Fibroblast of lung (primary cell): Measurements from ENCODE around the gene REXO2. TPM values are rescaled to one million over a fixed set of nuclear protein-coding genes. Genes with fewer than 3 reads are reported as not detected.
A peak's percentile ranks its signal among the peaks of the same experiment; 100 is the strongest.

Experiments
- DNase-seq, 2 donors: peaks; one replicate each; pipeline versions ENCODE4 v3.0.0 to v3.0.0-alpha.2; 2010; ENCODE audit warnings: low read depth in 2 of 2
- H2AFZ ChIP-seq: 2 replicates; pipeline ENCODE4 v1.5.1; 2012; ENCODE audit warnings: low read length, control low read depth, inconsistent platforms
- H3K27ac ChIP-seq: 2 replicates; pipeline ENCODE4 v1.5.1; 2011; ENCODE audit warnings: low read length, control low read depth; ENCODE audit not compliant: insufficient read depth
- H3K27me3 ChIP-seq: 2 replicates; pipeline ENCODE4 v1.5.1; 2011; ENCODE audit warnings: mild to moderate bottlenecking, low read length; ENCODE audit not compliant: control insufficient read depth, insufficient read depth
- H3K36me3 ChIP-seq: 2 replicates; pipeline ENCODE4 v1.5.1; 2011; ENCODE audit warnings: low read length; ENCODE audit not compliant: control insufficient read depth, insufficient read depth
- H3K4me1 ChIP-seq: 2 replicates; pipeline ENCODE4 v1.5.1; 2011; ENCODE audit warnings: low read length; ENCODE audit not compliant: control insufficient read depth, insufficient read depth; ENCODE audit errors: extremely low read depth
- H3K4me2 ChIP-seq: 2 replicates; pipeline ENCODE4 v1.5.1; 2011; ENCODE audit warnings: low read length, control low read depth; ENCODE audit not compliant: insufficient read depth; ENCODE audit errors: extremely low read depth
- H3K4me3 ChIP-seq, 4 experiments: fragments of 200-600 bp in 1 of 4; sonication (generic) in 1 of 4; replicated peaks in 1 of 4; 2 replicates each; pipeline ENCODE4 v1.5.1; 2011 to 2016; ENCODE audit warnings: low read length in 4 of 4, low read depth in 3 of 4, mild to moderate bottlenecking in 3 of 4, control low read depth in 2 of 4, inconsistent platforms in 1 of 4, mixed read lengths in 1 of 4; ENCODE audit not compliant: insufficient read depth in 1 of 4; ENCODE audit errors: control extremely low read depth in 1 of 4
- H3K79me2 ChIP-seq: 2 replicates; pipeline ENCODE4 v1.5.1; 2012; ENCODE audit warnings: mild to moderate bottlenecking, low read length, inconsistent platforms; ENCODE audit not compliant: control insufficient read depth, insufficient read depth
- H3K9ac ChIP-seq: 2 replicates; pipeline ENCODE4 v1.5.1; 2011; ENCODE audit warnings: mild to moderate bottlenecking, low read length, control low read depth; ENCODE audit not compliant: insufficient read depth
- H3K9me3 ChIP-seq: 2 replicates; pipeline ENCODE4 v1.5.1; 2012; ENCODE audit warnings: low read depth, low read length; ENCODE audit not compliant: control insufficient read depth, insufficient read depth
- H4K20me1 ChIP-seq: 2 replicates; pipeline ENCODE4 v1.5.1; 2011; ENCODE audit warnings: low read length; ENCODE audit not compliant: control insufficient read depth, insufficient read depth; ENCODE audit errors: extremely low read depth
- EZH2 ChIP-seq: IDR thresholded peaks from 2 replicates; pipeline ENCODE4 v1.5.1; 2012; ENCODE audit warnings: low read length, control low read depth, mild to moderate bottlenecking; ENCODE audit errors: missing control alignments
- polyA plus RNA-seq, 2 donors: library from polyadenylated mRNA; depleted of rRNA in 1 of 2; stranded (reverse) in 1 of 2; unstranded in 1 of 2; fragments of >200 nt; gene quantifications; 2 replicates each; pipeline ENCODE4 v1.2.1, GENCODE V29; 2011 to 2012; ENCODE audit warnings: missing spikeins in 1 of 2
- total RNA-seq: library from RNA; depleted of rRNA; stranded (reverse); fragments of >200 nt; gene quantifications from 2 replicates; pipeline ENCODE4 v1.2.1, GENCODE V29; 2014
- TF ChIP-seq, protein P1 (sequence below), 2 donors: IDR thresholded peaks in 1 of 2; conservative IDR thresholded peaks in 1 of 2; 1 replicate in 1 of 2; 2 replicates in 1 of 2; pipeline ENCODE4 v1.5.1; 2011 to 2012; ENCODE audit warnings: low read length in 2 of 2, control low read depth in 1 of 2, inconsistent platforms in 1 of 2, low read depth in 1 of 2, mild to moderate bottlenecking in 1 of 2

REXO2 gene
- total and polyA plus RNA-seq, 2 donors (not counting 1 experiment from before 2014, with no cell fraction given), result 234 to 372 TPM

GRCh38 chr11:114401311-114401710 is 38.0 kb upstream of the REXO2 start:
- peaks cover 2% of the 10 kb centered on the region for H3K36me3 ChIP-seq
- H3K27ac ChIP-seq, result peak overlapping the region; percentile 100
- no peaks in the 10 kb centered on the region for H3K27me3 ChIP-seq
- H2AFZ ChIP-seq, result no peak overlapping the region
- peak overlapping the region; percentile 40 to 96 (median 73) for H3K4me3 ChIP-seq
- H3K4me2 ChIP-seq, result peak overlapping the region; percentile 59
- peaks cover 59% of the 10 kb centered on the region for H3K79me2 ChIP-seq
- H4K20me1 ChIP-seq, result no peaks in the 10 kb centered on the region
- H3K4me1 ChIP-seq, result peaks cover 3% of the 10 kb centered on the region
- DNase-seq, result peak in 1 of 2 donors; percentile 24
- H3K9ac ChIP-seq, result peak overlapping the region; percentile 99
- no peaks in the 10 kb centered on the region for H3K9me3 ChIP-seq
- TF ChIP-seq, protein P1, sequence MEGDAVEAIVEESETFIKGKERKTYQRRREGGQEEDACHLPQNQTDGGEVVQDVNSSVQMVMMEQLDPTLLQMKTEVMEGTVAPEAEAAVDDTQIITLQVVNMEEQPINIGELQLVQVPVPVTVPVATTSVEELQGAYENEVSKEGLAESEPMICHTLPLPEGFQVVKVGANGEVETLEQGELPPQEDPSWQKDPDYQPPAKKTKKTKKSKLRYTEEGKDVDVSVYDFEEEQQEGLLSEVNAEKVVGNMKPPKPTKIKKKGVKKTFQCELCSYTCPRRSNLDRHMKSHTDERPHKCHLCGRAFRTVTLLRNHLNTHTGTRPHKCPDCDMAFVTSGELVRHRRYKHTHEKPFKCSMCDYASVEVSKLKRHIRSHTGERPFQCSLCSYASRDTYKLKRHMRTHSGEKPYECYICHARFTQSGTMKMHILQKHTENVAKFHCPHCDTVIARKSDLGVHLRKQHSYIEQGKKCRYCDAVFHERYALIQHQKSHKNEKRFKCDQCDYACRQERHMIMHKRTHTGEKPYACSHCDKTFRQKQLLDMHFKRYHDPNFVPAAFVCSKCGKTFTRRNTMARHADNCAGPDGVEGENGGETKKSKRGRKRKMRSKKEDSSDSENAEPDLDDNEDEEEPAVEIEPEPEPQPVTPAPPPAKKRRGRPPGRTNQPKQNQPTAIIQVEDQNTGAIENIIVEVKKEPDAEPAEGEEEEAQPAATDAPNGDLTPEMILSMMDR (conservative IDR thresholded peaks at IDR 0.05 in 1 of 2, IDR thresholded peaks at IDR 0.05 in 1 of 2; ENCODE audit: low read depth in 1 of 2, low read length in 2 of 2), result no peak
- no peak for TF ChIP-seq EZH2

DNA sequence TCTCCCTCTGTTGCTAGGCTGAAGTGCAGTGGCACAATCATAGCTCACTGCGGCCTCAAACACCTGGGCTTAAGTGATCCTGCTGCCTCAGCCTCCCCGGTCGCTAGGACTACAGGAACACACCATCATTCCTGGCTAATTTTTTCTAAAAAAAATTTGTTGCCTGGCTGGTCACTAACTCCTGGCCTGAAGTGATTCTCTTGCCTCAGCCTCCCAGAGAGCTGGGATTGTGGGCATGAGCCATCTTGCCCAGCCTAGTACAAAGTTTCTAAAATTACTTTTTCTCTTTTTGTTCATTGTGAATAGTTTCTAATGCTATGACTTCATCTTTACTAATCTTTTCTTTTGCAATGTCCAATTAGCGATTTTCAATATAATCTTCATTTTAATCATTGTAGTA is 26.3 kb upstream of the REXO2 start:
- Histone ChIP-seq H3K36me3 (no peaks in the 10 kb centered on the region), H3K4me3 (no peak overlapping the region)

DNA sequence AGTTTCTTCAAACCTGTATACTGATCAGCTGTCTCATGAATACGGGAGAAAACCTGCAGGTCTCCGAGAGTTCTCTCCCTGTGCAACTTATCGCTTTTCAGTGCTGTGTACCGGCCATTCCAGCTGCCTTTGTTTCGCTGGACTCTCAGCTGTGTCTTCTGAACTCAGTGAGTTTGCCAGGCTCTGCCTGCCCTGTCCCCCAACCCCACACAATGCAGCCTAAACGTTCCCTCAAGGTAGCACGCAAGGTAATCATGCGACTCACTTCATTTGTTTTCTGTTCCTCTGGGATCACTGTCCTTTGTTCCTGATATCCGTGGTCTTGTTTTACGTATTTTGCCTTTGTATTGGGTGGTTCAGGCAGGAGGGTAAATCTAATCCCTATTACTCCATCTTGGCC is 25.3 kb upstream of the REXO2 start:
- Histone ChIP-seq H3K9me3 (no peaks in the 10 kb centered on the region), H3K27ac (no peak overlapping the region), H3K4me2 (no peak overlapping the region), H3K9ac (no peak overlapping the region), H2AFZ (no peak overlapping the region), H3K4me1 (no peaks in the 10 kb centered on the region), H3K27me3 (no peaks in the 10 kb centered on the region), H3K36me3 (no peaks in the 10 kb centered on the region), H3K79me2 (no peaks in the 10 kb centered on the region), H4K20me1 (no peaks in the 10 kb centered on the region), H3K4me3 (no peak overlapping the region)
- DNase-seq, result no peak
- TF ChIP-seq, protein P1 (conservative IDR thresholded peaks at IDR 0.05 in 1 of 2, IDR thresholded peaks at IDR 0.05 in 1 of 2; ENCODE audit: low read depth in 1 of 2, low read length in 2 of 2), result no peak
- TF ChIP-seq EZH2, result no peak

More for the DNA sequence above, 26.3 kb upstream of the REXO2 start:
- H3K9me3 ChIP-seq, result no peaks in the 10 kb centered on the region
- no peaks in the 10 kb centered on the region for H4K20me1 ChIP-seq
- H3K27me3 ChIP-seq, result no peaks in the 10 kb centered on the region
- H3K4me1 ChIP-seq, result no peaks in the 10 kb centered on the region
- no peak overlapping the region for H3K4me2 ChIP-seq
- TF ChIP-seq EZH2, result no peak
- TF ChIP-seq, protein P1 (conservative IDR thresholded peaks at IDR 0.05 in 1 of 2, IDR thresholded peaks at IDR 0.05 in 1 of 2; ENCODE audit: low read depth in 1 of 2, low read length in 2 of 2), result no peak
- no peak overlapping the region for H2AFZ ChIP-seq
- H3K9ac ChIP-seq, result no peak overlapping the region
- H3K79me2 ChIP-seq, result no peaks in the 10 kb centered on the region
- H3K27ac ChIP-seq, result no peak overlapping the region
- DNase-seq, result no peak
